Measurements from ENCODE around the gene ZMYND8.

GRCh38 chr20:47269309-47270165 is 87.0 kb downstream of the ZMYND8 start:
- TF ChIP-seq CTCF (conservative IDR thresholded peaks at IDR 0.05) (no peak), EZH2 (IDR thresholded peaks at IDR 0.05; ENCODE audit: low read depth) (no peak)
